Testis (tissue), 2 donors: ENCODE data around the gene IL3.

Experiments used
- POLR2A ChIP-seq: fragments of 450-650 bp; IDR thresholded peaks from one replicate; pipeline ENCODE4 v1.6.1; 2017; ENCODE audit warnings: antibody characterized with exemption, mild to moderate bottlenecking, moderate library complexity
- TF ChIP-seq, protein P1 (sequence below), 3 experiments: fragments of 450-650 bp in 2 of 3; fragments of 200-600 bp in 1 of 3; sonication (generic) in 1 of 3; IDR thresholded peaks; one replicate each; pipeline ENCODE4 v1.5.1; 2016 to 2019; ENCODE audit warnings: antibody characterized with exemption in 3 of 3, mild to moderate bottlenecking in 2 of 3, moderate library complexity in 1 of 3

GRCh38 chr5:132073231-132074013 is 13.0 kb downstream of the IL3 start, which contains the start of gene CSF2:
- TF ChIP-seq, protein P1, sequence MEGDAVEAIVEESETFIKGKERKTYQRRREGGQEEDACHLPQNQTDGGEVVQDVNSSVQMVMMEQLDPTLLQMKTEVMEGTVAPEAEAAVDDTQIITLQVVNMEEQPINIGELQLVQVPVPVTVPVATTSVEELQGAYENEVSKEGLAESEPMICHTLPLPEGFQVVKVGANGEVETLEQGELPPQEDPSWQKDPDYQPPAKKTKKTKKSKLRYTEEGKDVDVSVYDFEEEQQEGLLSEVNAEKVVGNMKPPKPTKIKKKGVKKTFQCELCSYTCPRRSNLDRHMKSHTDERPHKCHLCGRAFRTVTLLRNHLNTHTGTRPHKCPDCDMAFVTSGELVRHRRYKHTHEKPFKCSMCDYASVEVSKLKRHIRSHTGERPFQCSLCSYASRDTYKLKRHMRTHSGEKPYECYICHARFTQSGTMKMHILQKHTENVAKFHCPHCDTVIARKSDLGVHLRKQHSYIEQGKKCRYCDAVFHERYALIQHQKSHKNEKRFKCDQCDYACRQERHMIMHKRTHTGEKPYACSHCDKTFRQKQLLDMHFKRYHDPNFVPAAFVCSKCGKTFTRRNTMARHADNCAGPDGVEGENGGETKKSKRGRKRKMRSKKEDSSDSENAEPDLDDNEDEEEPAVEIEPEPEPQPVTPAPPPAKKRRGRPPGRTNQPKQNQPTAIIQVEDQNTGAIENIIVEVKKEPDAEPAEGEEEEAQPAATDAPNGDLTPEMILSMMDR (IDR thresholded peaks at IDR 0.05), result no peak
- no peak for TF ChIP-seq POLR2A
